HEK293T (cell line): ENCODE data around the gene ISCU.

Experiments used
- ARNT ChIP-seq: fragments of 450-650 bp; IDR thresholded peaks from 2 replicates; pipeline ENCODE4 v1.6.1; 2017; ENCODE audit warnings: mild to moderate bottlenecking
- ELF4 ChIP-seq: fragments of 450-650 bp; IDR thresholded peaks from 2 replicates; pipeline ENCODE4 v1.6.1; 2017; ENCODE audit warnings: antibody characterized with exemption
- FOXA1 ChIP-seq: fragments of 450-650 bp; IDR thresholded peaks from 2 replicates; pipeline ENCODE4 v1.6.1; 2016; ENCODE audit warnings: mild to moderate bottlenecking
- FOXK2 ChIP-seq: fragments of 450-650 bp; IDR thresholded peaks from 2 replicates; pipeline ENCODE4 v1.6.1; 2016; ENCODE audit warnings: mild to moderate bottlenecking
- FOXM1 ChIP-seq: fragments of 450-650 bp; IDR thresholded peaks from 2 replicates; pipeline ENCODE4 v1.6.1; 2017; ENCODE audit warnings: mild to moderate bottlenecking, borderline replicate concordance
- HDGF ChIP-seq: fragments of 450-650 bp; IDR thresholded peaks from 2 replicates; pipeline ENCODE4 v1.6.1; 2017; ENCODE audit warnings: antibody characterized with exemption, borderline replicate concordance
- L3MBTL2 ChIP-seq: fragments of 450-650 bp; conservative IDR thresholded peaks from 2 replicates; pipeline ENCODE4 v1.6.1; 2016; ENCODE audit warnings: mild to moderate bottlenecking
- LEF1 ChIP-seq: fragments of 450-650 bp; IDR thresholded peaks from 2 replicates; pipeline ENCODE4 v1.6.1; 2017; ENCODE audit warnings: mild to moderate bottlenecking, borderline replicate concordance
- NFRKB ChIP-seq: fragments of 450-650 bp; IDR thresholded peaks from 2 replicates; pipeline ENCODE4 v1.6.1; 2016; ENCODE audit warnings: mild to moderate bottlenecking, moderate library complexity
- SP1 ChIP-seq: fragments of 450-650 bp; IDR thresholded peaks from 2 replicates; pipeline ENCODE4 v1.6.1; 2017
- SUZ12 ChIP-seq: fragments of 450-650 bp; IDR thresholded peaks from 2 replicates; pipeline ENCODE4 v1.6.1; 2016; ENCODE audit warnings: mild to moderate bottlenecking
- TARDBP ChIP-seq: fragments of 450-650 bp; IDR thresholded peaks from 2 replicates; pipeline ENCODE4 v1.6.1; 2016
- TF ChIP-seq, protein P1 (sequence below): fragments of 450-650 bp; IDR thresholded peaks from 2 replicates; pipeline ENCODE4 v1.6.1; 2016

DNA sequence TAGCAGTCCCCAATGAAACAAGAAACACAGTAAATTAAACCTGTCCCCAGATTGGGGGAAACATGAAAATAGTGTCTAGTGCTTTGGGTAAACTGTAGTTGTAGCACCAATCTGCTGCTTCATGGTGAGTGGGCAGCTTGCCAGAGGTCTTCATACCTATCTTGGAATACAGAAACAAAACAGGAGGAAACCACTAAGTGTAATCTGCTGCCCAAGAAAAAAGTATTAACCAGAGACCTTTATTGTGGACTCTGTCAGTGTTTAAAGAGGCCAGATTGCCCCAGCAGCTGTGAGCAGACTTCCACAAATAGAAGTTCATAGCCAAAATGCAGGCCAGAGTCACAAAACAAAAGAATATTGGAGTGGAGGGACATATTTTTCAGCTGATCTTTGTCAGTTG, 2.3 kb downstream of the ISCU start:
- TF ChIP-seq, protein P1, sequence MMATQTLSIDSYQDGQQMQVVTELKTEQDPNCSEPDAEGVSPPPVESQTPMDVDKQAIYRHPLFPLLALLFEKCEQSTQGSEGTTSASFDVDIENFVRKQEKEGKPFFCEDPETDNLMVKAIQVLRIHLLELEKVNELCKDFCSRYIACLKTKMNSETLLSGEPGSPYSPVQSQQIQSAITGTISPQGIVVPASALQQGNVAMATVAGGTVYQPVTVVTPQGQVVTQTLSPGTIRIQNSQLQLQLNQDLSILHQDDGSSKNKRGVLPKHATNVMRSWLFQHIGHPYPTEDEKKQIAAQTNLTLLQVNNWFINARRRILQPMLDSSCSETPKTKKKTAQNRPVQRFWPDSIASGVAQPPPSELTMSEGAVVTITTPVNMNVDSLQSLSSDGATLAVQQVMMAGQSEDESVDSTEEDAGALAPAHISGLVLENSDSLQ, result no peak
- TF ChIP-seq SP1, result no peak
- no peak for TF ChIP-seq ELF4
- TF ChIP-seq FOXA1, result no peak
- TF ChIP-seq TARDBP, result no peak
- TF ChIP-seq ARNT, result no peak
- no peak for TF ChIP-seq FOXK2
- no peak for TF ChIP-seq FOXM1
- TF ChIP-seq L3MBTL2, result no peak
- TF ChIP-seq NFRKB, result no peak
- TF ChIP-seq SUZ12, result no peak
- TF ChIP-seq HDGF, result no peak
- no peak for TF ChIP-seq LEF1
